Endometrial microvascular endothelial cells (primary cell): ENCODE data around the gene TACC3. TPM values are rescaled to one million over a fixed set of nuclear protein-coding genes. Genes with fewer than 3 reads are reported as not detected.

ENCODE experiments used
- in situ Hi-C: cut with HindIII; loops from 2 replicates; pipeline ENCODE4 v1.10.0; 2017; ENCODE audit warnings: low sequenced_read_pairs, low pct_unique_long_range_greater_than_20kb; ENCODE audit errors: inconsistent ontology term
- total RNA-seq: library from RNA; depleted of rRNA; stranded (reverse); fragments of >200 nt; gene quantifications from one replicate; pipeline ENCODE4 v1.2.3, GENCODE V29; 2015; ENCODE audit errors: inconsistent ontology term

The TACC3 gene
- total RNA-seq, 1 donor from 2014 or later = 62.5 TPM

DNA sequence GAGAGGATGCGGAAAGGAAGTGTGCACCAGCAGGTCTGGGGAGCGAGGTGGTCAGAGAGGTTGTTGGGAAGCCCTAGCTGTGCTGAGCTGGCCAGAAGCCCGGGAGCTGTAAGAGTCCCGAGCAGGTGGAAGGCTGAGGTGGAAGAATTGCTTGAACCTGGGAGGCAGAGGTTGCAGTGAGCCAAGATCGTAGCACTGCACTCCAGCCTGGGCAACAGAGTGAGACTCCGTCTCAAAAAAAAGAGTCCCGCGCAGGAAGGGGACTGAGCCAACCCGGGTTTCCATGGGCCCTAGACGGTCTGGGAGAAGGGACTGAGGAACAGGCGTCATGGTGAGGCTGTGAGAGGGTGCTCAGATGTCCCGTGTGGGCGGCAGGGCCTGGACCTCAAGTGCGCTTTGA, 59.1 kb downstream of the TACC3 start:
- in situ Hi-C loops = no loop called here

GRCh38 chr4:1783015-1783414, 61.7 kb downstream of the TACC3 start:
- in situ Hi-C loops = no loop called here

DNA sequence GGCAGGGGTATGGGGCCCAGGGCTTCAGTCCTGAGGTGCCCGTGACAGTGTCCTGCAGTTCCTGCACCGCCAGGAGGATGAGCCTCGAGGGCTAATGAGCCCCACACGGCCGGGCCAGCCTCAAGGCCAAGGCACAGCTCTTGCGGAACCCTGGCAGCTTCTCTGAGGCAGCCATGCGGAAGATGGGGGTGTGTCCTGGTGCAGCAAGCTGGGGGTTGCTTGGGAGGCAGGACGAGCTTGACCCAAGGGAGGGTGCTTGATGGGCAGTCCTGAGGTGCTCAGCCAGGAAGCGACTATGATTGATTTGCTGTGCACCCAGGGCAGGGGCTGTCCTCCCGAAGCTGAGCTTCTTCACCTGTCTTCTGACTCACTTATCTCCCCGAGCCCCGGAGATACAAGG, 62.6 kb downstream of the TACC3 start:
- in situ Hi-C loops = no loop called here

DNA sequence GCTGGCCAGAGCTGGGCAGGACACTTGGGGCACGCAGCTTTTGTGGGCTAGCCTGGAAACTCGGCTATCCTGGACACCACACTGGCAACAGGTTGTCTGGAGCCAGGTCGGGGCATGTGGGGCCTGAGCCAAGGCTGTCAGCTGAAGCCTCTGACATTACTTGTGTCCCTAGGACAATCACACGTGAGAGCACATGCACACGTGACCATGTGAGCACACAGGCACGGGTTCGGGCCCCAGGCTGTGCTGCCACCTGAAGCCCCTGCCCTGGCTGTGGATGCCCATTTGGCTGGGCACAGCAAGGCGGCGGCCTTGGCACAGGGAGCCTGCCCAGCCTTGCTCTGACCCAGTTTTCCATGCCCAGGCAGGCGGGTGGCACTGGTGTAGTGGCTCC, 63.1 kb downstream of the TACC3 start:
- in situ Hi-C loops = no loop called here

DNA sequence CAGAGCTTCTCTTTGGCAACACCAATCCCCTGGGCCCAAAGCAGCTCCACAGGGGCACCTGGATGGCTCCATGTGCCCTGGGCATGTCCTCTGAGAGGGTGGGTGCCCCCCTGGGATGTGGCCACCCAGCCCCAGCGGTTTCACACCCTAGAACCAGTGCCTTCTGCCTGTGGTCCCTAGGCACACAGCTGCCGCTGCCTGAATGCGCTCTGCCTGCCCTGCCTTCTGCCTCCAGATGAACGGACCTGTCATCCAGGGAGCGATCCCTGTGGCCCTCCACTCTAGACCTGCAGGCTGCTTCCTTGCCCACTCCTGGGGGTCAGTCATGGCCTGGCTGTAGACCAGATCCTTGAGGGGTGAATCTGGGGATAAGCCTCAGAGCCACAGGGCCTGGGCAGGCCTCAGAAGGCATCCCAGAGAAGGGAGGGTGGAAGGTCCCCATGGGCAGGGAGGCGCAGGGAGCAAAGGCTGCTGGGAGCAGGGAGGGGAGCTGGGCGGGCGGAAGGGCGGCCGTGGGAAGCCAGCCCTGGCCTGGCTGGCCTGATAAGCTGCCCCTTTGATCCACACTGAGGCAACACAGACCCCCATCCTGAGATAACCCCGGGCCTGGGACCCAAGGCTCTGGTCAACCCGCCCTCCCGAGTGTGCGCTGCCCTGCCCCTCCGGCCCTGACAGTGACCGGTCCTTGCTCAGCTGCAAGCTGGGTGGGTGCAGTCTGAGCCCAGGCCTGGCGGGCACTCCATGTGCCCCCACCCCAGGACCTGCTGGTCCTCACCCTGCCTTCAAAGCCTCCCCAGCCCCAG, 63.7 kb downstream of the TACC3 start:
- in situ Hi-C loops = no loop called here

DNA sequence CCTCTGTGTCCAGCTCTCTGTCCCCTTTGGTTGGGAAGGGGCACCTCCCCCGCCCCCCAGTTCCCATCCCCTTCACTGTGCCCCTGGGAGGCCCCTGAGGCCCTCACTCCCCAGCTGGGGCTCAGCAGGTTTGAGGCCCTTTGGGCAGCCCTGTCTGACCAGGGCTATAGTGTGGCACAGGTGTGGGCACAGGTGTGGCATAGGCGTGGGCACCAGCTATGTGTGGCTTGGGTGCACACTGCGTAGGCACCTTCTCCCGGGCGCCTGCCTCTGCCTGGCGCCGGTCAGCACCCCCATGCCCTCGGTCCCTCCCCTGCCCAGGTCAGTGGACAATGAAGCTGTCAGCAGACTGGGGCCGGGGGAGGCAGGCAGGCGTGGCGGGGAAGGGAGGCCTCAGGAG, 64.3 kb downstream of the TACC3 start:
- in situ Hi-C loops = no loop called here

GRCh38 chr4:1786544-1787362, 65.4 kb downstream of the TACC3 start:
- in situ Hi-C loops = no loop called here

DNA sequence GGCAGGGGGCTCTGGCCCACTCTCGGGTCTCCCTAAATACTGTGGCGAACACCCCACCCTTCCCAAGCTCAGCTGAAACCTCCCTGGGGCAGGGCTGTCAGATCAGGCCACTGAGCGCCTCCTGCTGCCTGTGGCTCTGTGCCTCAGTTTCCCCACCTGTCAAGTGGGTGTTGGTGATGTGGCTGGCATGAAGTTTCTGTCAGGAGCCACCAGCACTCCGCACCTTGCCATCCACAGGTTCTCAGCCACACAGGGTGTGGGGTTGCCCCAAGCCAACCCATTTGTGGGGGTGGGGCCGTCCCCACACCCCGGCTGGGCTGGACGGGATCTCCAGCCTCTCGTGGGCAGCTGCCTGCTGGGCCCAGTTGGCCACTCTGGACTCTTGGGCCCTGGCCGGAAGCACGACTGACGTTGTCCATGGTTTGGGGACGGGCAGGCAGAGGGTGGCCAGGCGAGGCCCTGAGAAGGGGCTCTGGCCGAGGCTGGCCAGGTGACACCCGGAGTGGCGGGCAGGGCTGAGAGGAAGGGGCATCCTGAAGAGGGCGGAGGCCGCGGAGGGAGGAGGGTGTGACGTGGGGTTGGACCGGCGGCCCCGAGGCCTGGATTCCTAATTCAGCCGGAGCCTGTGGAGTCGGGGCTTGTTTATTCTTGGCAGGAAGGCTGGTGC, 66.2 kb downstream of the TACC3 start:
- in situ Hi-C loops = no loop called here

DNA sequence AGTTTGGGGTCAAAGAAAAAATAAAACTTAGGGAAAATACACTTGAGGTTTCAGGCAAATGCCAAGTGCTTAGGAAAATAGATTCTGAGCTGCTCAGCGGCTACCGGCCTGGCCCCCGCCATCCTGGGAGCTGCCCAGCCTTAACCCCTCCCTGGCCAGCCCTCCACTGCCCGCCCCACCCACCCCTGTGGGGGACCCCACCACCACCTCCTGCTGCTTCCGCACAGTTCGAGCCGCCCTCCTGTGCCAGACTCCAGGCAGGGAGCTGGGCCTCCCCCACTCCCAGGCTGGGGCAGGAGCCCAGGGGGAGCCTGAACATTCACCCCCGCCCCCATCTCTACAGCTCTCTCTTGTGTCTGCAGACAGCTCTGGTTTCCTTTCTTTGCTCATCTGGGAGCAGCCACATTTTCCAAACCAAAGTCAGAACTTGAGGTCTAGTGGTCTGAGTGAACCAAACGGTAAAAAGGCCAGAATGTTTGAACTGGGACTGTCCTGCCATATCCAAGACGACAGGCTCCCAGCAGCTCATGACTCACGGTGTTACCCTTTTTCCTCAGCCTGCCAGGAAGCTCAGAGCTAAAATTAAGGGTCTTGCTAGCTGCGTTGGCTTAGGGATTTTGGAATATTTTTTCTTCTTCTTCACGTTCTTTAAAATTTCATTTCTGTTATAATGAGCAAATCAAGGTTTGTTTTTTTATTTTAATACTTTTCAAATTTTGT, 67.1 kb downstream of the TACC3 start:
- in situ Hi-C loops = no loop called here

GRCh38 chr4:1789552-1789951, 68.2 kb downstream of the TACC3 start:
- in situ Hi-C loops = no loop called here

DNA sequence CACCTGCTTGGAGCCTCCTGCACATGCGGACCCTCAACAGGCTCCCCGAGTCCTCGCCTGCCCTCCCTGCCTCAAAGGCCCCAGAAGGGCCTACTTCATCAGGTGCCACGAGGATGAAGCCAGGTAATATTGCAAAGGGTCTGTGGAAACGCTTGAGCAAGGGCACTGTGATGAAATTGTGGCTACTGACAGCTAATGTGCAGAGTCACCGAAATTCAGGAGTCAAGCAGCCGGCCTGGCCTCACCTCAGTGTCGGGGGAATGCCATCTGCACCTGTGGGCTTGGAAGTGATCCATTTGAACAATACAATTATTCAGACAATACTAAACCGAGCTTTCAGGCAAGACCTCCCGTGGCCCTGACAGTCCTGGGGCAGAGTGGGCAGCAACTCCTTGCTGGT, 68.7 kb downstream of the TACC3 start:
- in situ Hi-C loops = no loop called here

- in situ Hi-C loops = no loop called here
These were observed 71.0 kb downstream of the TACC3 start for GRCh38 chr4:1792158-1792831.

- in situ Hi-C loops = no loop called here
These were observed 71.6 kb downstream of the TACC3 start, which contains the start of gene FGFR3 for GRCh38 chr4:1792832-1793495. Gene FGFR3, plus strand, starts transcription at chr4:1793293. Its CDS starts 642 bp downstream, at chr4:1793935.

DNA sequence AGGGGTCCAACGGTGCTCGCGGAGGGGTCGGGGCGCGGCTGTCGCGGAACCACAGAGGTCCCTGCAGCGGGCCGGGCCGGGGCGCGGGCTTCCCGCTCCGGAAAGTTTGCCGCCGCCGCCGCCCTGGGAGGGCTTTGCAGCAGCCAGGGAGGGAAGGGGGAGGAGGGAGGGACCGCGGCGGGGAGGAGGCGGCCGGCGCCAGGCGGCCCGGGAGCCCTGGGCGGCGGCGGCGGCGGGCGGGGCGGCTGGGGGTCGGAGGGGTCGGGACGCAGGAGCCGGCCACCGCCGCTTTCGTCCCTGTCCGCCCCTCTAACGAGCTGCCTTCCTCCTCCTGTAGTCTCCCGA, 72.1 kb downstream of the TACC3 start:
- in situ Hi-C loops = no loop called here

- in situ Hi-C loops = no loop called here
These were observed 72.9 kb downstream of the TACC3 start for GRCh38 chr4:1793940-1794808.
